ENCODE measurements around the gene HECW1. TPM values are rescaled to one million over a fixed set of nuclear protein-coding genes. Genes with fewer than 3 reads are reported as not detected.

HECW1 gene
- total and polyA plus RNA-seq, 2 of the 8 experiments (the other 6 are each of a cell fraction or from before 2014, with no cell fraction given), result 2.9 to 12.7 TPM

DNA sequence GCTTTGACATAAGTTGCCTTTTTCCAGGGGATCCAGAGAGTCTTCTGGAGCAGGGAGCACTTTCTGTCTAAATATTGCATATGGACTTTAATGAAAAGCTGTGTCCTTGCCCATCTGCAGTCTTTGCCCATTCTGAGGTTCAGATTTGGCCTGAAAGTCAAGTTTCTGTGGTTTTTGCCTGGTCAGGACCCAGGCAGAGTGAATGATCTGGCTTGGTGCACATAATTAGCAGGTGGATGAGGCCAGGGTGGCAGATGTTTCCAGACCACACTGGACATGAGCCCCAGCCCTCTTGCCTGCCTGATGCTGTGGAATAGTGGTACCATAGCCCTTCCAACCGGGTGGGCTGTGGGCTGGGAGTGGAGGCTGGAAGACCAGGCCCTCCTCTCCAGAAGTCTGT lies 11.0 kb downstream of the HECW1 start:
- FAIRE-seq, result no peak
- POLR2A ChIA-PET (ENCODE audit: partially characterized antibody), result interaction anchor here (1.3 kb wide), 1 partner anchor 15 kb away, joined by 4 read pairs; no protein-coding TSS in a partner anchor

More for the DNA sequence above, 11.0 kb downstream of the HECW1 start:
- Histone ChIP-seq H3K4ac (replicated peaks; ENCODE audit: insufficient read length, low read depth, low read length) (no peak overlapping the region), H3K23ac (ENCODE audit: insufficient read length) (no peak overlapping the region), H2BK15ac (ENCODE audit: low read length) (no peak overlapping the region), H4K8ac (ENCODE audit: extremely low read depth, insufficient read depth, low read length) (no peak overlapping the region), H3K56ac (replicated peaks; ENCODE audit: insufficient read length, low read depth, low read length) (no peak overlapping the region), H4K91ac (replicated peaks; ENCODE audit: insufficient read length, low read length) (no peak overlapping the region), H3K36me3 (ENCODE audit: control insufficient read depth in 2 of 4, insufficient read depth in 4 of 4, low read length in 3 of 4) (no peaks in the 10 kb centered on the region), H3K4me2 (ENCODE audit: insufficient read depth in 1 of 2, low read depth in 2 of 2, low read length in 2 of 2) (no peak overlapping the region), H3K79me1 (ENCODE audit: low read depth, low read length) (no peaks in the 10 kb centered on the region; the same call in 1 of the 2 replicates), H2BK12ac (ENCODE audit: low read depth, low read length) (no peak overlapping the region), H3K18ac (ENCODE audit: extremely low read depth, low read length) (no peak overlapping the region), H2BK20ac (ENCODE audit: low read length) (no peak overlapping the region), H3K79me2 (ENCODE audit: control insufficient read depth in 1 of 2, insufficient read depth in 2 of 2, low read length in 2 of 2) (peaks cover 0 to 4% of the 10 kb centered on the region in 2 experiments; a peak in 3 of 4 replicates), H3K23me2 (ENCODE audit: low read depth, low read length) (no peaks in the 10 kb centered on the region), H3K9me3 (ENCODE audit: insufficient read depth in 2 of 2, low read depth in 1 of 2, low read length in 1 of 2) (no peaks in the 10 kb centered on the region), H3K4me3 (ENCODE audit: extremely low read depth in 1 of 4, insufficient read depth in 2 of 4, low read depth in 3 of 4, low read length in 4 of 4) (no peak overlapping the region), H3K14ac (ENCODE audit: insufficient read length) (no peak overlapping the region), H2BK120ac (replicated peaks; ENCODE audit: low read depth, low read length) (no peak overlapping the region), H3K27ac (ENCODE audit: low read depth, low read length) (no peak overlapping the region), H3K4me1 (replicated peaks in 1 of 4; ENCODE audit: control insufficient read depth in 3 of 4, insufficient read depth in 4 of 4, low read length in 3 of 4) (peaks cover 4 to 15% (median 7%) of the 10 kb centered on the region in 4 experiments; a peak in 6 of 7 replicates), H4K20me1 (replicated peaks in 1 of 2; ENCODE audit: control insufficient read depth in 1 of 2, insufficient read depth in 2 of 2, low read length in 2 of 2) (no peaks in the 10 kb centered on the region), H4K5ac (ENCODE audit: insufficient read length, low read depth, low read length) (no peak overlapping the region), H3K9ac (replicated peaks in 1 of 4; ENCODE audit: extremely low read depth in 1 of 4, low read depth in 3 of 4, low read length in 3 of 4) (no peak overlapping the region), H2AFZ (ENCODE audit: low read length) (no peak overlapping the region), H2BK5ac (ENCODE audit: low read depth, low read length) (no peak overlapping the region), H3K27me3 (replicated peaks in 1 of 4; ENCODE audit: control insufficient read depth in 3 of 4, extremely low read depth in 1 of 4, insufficient read depth in 3 of 4, low read length in 3 of 4) (no peaks in the 10 kb centered on the region), H2AK5ac (ENCODE audit: low read depth, low read length) (no peak overlapping the region)
- CTCF ChIA-PET (ENCODE audit: partially characterized antibody), result interaction anchor here (1.3 to 1.4 kb wide), 3 partner anchors 12 to 43 kb away, joined by 3 to 5 read pairs (median 3); no protein-coding TSS in a partner anchor
- TF ChIP-seq, protein P1, sequence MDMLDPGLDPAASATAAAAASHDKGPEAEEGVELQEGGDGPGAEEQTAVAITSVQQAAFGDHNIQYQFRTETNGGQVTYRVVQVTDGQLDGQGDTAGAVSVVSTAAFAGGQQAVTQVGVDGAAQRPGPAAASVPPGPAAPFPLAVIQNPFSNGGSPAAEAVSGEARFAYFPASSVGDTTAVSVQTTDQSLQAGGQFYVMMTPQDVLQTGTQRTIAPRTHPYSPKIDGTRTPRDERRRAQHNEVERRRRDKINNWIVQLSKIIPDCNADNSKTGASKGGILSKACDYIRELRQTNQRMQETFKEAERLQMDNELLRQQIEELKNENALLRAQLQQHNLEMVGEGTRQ (IDR thresholded peaks at IDR 0.05; ENCODE audit: low read length), result no peak
- TF ChIP-seq CHD1 (IDR thresholded peaks at IDR 0.05; ENCODE audit: low read depth, low read length), result no peak
- TF ChIP-seq, protein P2, sequence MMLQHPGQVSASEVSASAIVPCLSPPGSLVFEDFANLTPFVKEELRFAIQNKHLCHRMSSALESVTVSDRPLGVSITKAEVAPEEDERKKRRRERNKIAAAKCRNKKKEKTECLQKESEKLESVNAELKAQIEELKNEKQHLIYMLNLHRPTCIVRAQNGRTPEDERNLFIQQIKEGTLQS (IDR thresholded peaks at IDR 0.05; ENCODE audit: insufficient read depth, low read depth, low read length), result no peak
- WGBS, 2 experiments (ENCODE audit: extremely low coverage in 1 of 2, insufficient coverage in 1 of 2, insufficient read length in 1 of 2, insufficient replicate concordance in 2 of 2, low coverage in 1 of 2, low lambda C conversion rate in 2 of 2, missing lambda C conversion rate in 1 of 2), result 100% methylated on average over 1 of the region's 1 CpG; no CpG with 5 or more reads in 1 of the 2 experiments
- no peak for DNase-seq (ENCODE audit: low read depth in 1 of 2, low spot score in 2 of 2)

Measured in H1 (cell line).